ENCODE measurements around the gene MSH3.

DNA sequence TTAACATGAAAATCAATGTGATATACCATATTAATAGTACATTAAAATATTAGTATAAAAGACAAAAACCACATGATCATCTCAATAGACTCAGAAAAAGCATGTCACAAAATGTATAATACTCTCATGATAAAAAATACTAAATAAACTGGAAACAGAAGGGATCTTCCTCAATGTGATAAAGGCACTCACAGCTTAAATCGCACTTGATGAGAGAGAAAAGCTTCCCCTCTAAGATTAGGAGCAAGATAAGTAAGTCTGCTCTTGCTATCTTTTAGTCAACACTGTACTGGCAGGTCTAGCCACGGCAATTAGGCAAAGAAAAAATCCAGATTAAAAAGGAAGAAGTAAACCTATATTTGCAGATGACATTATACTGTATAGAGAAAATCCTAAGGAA, 21.8 kb upstream of the MSH3 start:
- TF ChIP-seq ARNTL (CRISPR knock-in tag; IDR thresholded peaks at IDR 0.05; ENCODE audit: borderline replicate concordance, low read depth): no peak
- TF ChIP-seq PATZ1 (CRISPR knock-in tag; IDR thresholded peaks at IDR 0.05; ENCODE audit: borderline replicate concordance): no peak
- no peak for TF ChIP-seq CSDC2 (CRISPR knock-in tag; IDR thresholded peaks at IDR 0.05)

Data from SK-N-SH treated with all-trans-retinoic acid at 6 μM for 48 hours (cell line).